ENCODE measurements around the gene BFSP2.

- TF ChIP-seq CTCF (IDR thresholded peaks at IDR 0.05), result no peak
- TF ChIP-seq POLR2A (IDR thresholded peaks at IDR 0.05), result no peak
Observed at GRCh38 chr3:133505813-133506212, 106.0 kb downstream of the BFSP2 start.
